HEK293T (cell line): ENCODE measurements around the gene UNKL.

Experiments used
- ARNT ChIP-seq: fragments of 450-650 bp; IDR thresholded peaks from 2 replicates; pipeline ENCODE4 v1.6.1; 2017; ENCODE audit warnings: mild to moderate bottlenecking
- BHLHE40 ChIP-seq: fragments of 450-650 bp; IDR thresholded peaks from 2 replicates; pipeline ENCODE4 v1.6.1; 2016; ENCODE audit warnings: mild to moderate bottlenecking, moderate library complexity, borderline replicate concordance
- CTBP1 ChIP-seq: fragments of 450-650 bp; IDR thresholded peaks from 2 replicates; pipeline ENCODE4 v1.6.1; 2016; ENCODE audit warnings: borderline replicate concordance
- ELF4 ChIP-seq: fragments of 450-650 bp; IDR thresholded peaks from 2 replicates; pipeline ENCODE4 v1.6.1; 2017; ENCODE audit warnings: antibody characterized with exemption
- FOXA1 ChIP-seq: fragments of 450-650 bp; IDR thresholded peaks from 2 replicates; pipeline ENCODE4 v1.6.1; 2016; ENCODE audit warnings: mild to moderate bottlenecking
- FOXM1 ChIP-seq: fragments of 450-650 bp; IDR thresholded peaks from 2 replicates; pipeline ENCODE4 v1.6.1; 2017; ENCODE audit warnings: mild to moderate bottlenecking, borderline replicate concordance
- L3MBTL2 ChIP-seq: fragments of 450-650 bp; conservative IDR thresholded peaks from 2 replicates; pipeline ENCODE4 v1.6.1; 2016; ENCODE audit warnings: mild to moderate bottlenecking
- LEF1 ChIP-seq: fragments of 450-650 bp; IDR thresholded peaks from 2 replicates; pipeline ENCODE4 v1.6.1; 2017; ENCODE audit warnings: mild to moderate bottlenecking, borderline replicate concordance
- NFRKB ChIP-seq: fragments of 450-650 bp; IDR thresholded peaks from 2 replicates; pipeline ENCODE4 v1.6.1; 2016; ENCODE audit warnings: mild to moderate bottlenecking, moderate library complexity
- PKNOX1 ChIP-seq: fragments of 450-650 bp; IDR thresholded peaks from 2 replicates; pipeline ENCODE4 v1.6.1; 2016
- SP1 ChIP-seq: fragments of 450-650 bp; IDR thresholded peaks from 2 replicates; pipeline ENCODE4 v1.6.1; 2017
- SUZ12 ChIP-seq: fragments of 450-650 bp; IDR thresholded peaks from 2 replicates; pipeline ENCODE4 v1.6.1; 2016; ENCODE audit warnings: mild to moderate bottlenecking
- TARDBP ChIP-seq: fragments of 450-650 bp; IDR thresholded peaks from 2 replicates; pipeline ENCODE4 v1.6.1; 2016
- ZNF384 ChIP-seq: fragments of 450-650 bp; IDR thresholded peaks from 2 replicates; pipeline ENCODE4 v1.6.1; 2016

DNA sequence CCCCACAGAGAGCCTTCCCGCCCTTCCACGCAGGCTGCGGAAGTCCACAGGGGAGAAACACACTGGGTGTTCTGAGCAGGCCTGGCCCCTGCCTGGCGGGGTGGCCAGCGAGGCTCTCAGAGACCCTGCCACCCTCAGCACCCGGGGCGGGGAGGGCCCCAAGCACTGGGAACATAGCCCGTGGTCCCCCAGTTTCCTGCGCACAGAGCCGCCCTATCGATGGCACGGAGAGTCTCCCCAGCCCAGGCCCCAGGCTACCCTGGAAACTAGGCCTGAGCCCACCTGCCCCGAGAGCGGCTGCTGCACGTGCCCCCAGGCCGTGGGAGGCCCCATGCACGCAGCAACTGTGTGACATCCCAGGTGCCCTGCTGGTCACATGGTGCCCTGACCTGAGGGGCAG lies 40.1 kb upstream of the UNKL start:
- TF ChIP-seq FOXM1, result no peak
- TF ChIP-seq LEF1, result no peak
- no peak for TF ChIP-seq PKNOX1
- no peak for TF ChIP-seq ZNF384
- no peak for TF ChIP-seq CTBP1
- no peak for TF ChIP-seq SP1
- TF ChIP-seq ARNT, result no peak
- TF ChIP-seq ELF4, result no peak
- TF ChIP-seq BHLHE40, result no peak
- TF ChIP-seq NFRKB, result no peak
- no peak for TF ChIP-seq L3MBTL2
- no peak for TF ChIP-seq FOXA1
- no peak for TF ChIP-seq TARDBP
- TF ChIP-seq SUZ12, result no peak
